HCT116 (cell line): ENCODE results near the gene CD300LB. TPM values are rescaled to one million over a fixed set of nuclear protein-coding genes. Genes with fewer than 3 reads are reported as not detected.

Experiments used
- ATAC-seq: fragments of 200-7000 bp; cut with Tn5 transposase; 2 replicates; pipeline ENCODE4 v1.9.1; 2020; ENCODE audit warnings: mild to moderate bottlenecking, moderate library complexity
- BruUV-seq: library from RNA; stranded (reverse); fragments of 400-500 nt; replicated peaks from 2 replicates; lab custom pipeline; 2021; lab: Mats Ljungman, UMichigan
- CTCF ChIA-PET: fragments of 300-600 bp; sonication (Branson Sonifier 250); formaldehyde crosslinking; loops from one replicate; lab custom pipeline; 2021; ENCODE audit warnings: antibody characterized with exemption; lab: Charles Lee
- POLR2A ChIA-PET: fragments of 300-600, 350-600 bp; sonication (Branson Sonifier 250); formaldehyde crosslinking; loops from one replicate; lab custom pipeline; 2021; ENCODE audit warnings: antibody characterized with exemption; lab: Charles Lee
- RAD21 ChIA-PET, 2 experiments: fragments of 300-600 bp; sonication (Branson Sonifier 250); formaldehyde crosslinking; loops; one replicate each; lab custom pipeline; 2023; ENCODE audit warnings: low total read pairs in 2 of 2; ENCODE audit not compliant: uncharacterized antibody in 2 of 2, unreplicated experiment in 2 of 2, low non-redundant PET in 1 of 2; lab: Charles Lee
- DNase-seq: peaks from one replicate; pipeline ENCODE4 v3.0.0-alpha.2; 2010; ENCODE audit warnings: low read depth, low spot score
- H2AFZ ChIP-seq: fragments of 200-600 bp; shearing (Covaris generic), sonication (generic); 2 replicates; pipeline ENCODE4 v1.6.1; 2017; ENCODE audit warnings: low read depth, mixed run types, mixed read lengths, antibody characterized with exemption, low read length; ENCODE audit not compliant: poor library complexity, severe bottlenecking
- H3K27ac ChIP-seq: 2 replicates; pipeline ENCODE4 v1.5.1; 2012; ENCODE audit warnings: low read depth, low read length
- H3K27me3 ChIP-seq: fragments of 200-600 bp; sonication (generic); 2 replicates; pipeline ENCODE4 v1.6.1; 2016; ENCODE audit warnings: mixed run types, low read length, mixed read lengths; ENCODE audit not compliant: insufficient read depth
- H3K36me3 ChIP-seq, 2 experiments: fragments of 200-500 bp in 1 of 2; fragments of 200-600 bp in 1 of 2; sonication (Bioruptor generic) in 1 of 2; sonication (generic) in 1 of 2; 2 replicates each; pipeline versions ENCODE4 v1.5.1 to v1.6.1; 2014 to 2016; ENCODE audit warnings: low read length in 2 of 2, inconsistent platforms in 1 of 2, mixed read lengths in 1 of 2, mixed run types in 1 of 2; ENCODE audit not compliant: insufficient read depth in 2 of 2, control insufficient read depth in 1 of 2
- H3K4me1 ChIP-seq, 2 experiments: fragments of 200-600 bp in 1 of 2; sonication (generic) in 1 of 2; 2 replicates each; pipeline versions ENCODE4 v1.5.1 to v1.6.1; 2012 to 2017; ENCODE audit warnings: low read length in 2 of 2, inconsistent platforms in 1 of 2, mild to moderate bottlenecking in 1 of 2, mixed read lengths in 1 of 2, mixed run types in 1 of 2, moderate library complexity in 1 of 2; ENCODE audit not compliant: insufficient read depth in 2 of 2, control insufficient read depth in 1 of 2
- H3K4me2 ChIP-seq: fragments of 200-600 bp; sonication (generic); 2 replicates; pipeline ENCODE4 v1.6.1; 2017; ENCODE audit warnings: mixed run types, low read length, mixed read lengths
- H3K4me3 ChIP-seq, 2 experiments: fragments of 200-600 bp in 1 of 2; sonication (generic) in 1 of 2; replicated peaks in 1 of 2; 2 replicates each; pipeline ENCODE4 v1.5.1; 2011 to 2016; ENCODE audit warnings: low read length in 2 of 2, control low read depth in 1 of 2, low read depth in 1 of 2, mild to moderate bottlenecking in 1 of 2, mixed read lengths in 1 of 2, mixed run types in 1 of 2
- H3K79me2 ChIP-seq: fragments of 200-600 bp; sonication (generic); 2 replicates; pipeline ENCODE4 v1.6.1; 2017; ENCODE audit warnings: mild to moderate bottlenecking, mixed run types, low read length, moderate library complexity, mixed read lengths; ENCODE audit not compliant: insufficient read depth
- H3K9ac ChIP-seq: fragments of 200-600 bp; sonication (generic); 2 replicates; pipeline ENCODE4 v1.6.1; 2016; ENCODE audit warnings: low read length, mixed read lengths
- H3K9me2 ChIP-seq: fragments of 200-600 bp; sonication (generic), shearing (Covaris generic); 2 replicates; pipeline ENCODE4 v1.6.1; 2017; ENCODE audit warnings: mixed run types, mild to moderate bottlenecking, moderate library complexity; ENCODE audit not compliant: insufficient read depth
- H3K9me3 ChIP-seq, 2 experiments: fragments of 200-500 bp in 1 of 2; fragments of 200-600 bp in 1 of 2; sonication (Bioruptor generic) in 1 of 2; sonication (generic) in 1 of 2; 2 replicates each; pipeline ENCODE4 v1.6.1; 2014 to 2017; ENCODE audit warnings: low read length in 2 of 2, mixed read lengths in 2 of 2, inconsistent platforms in 1 of 2, low read depth in 1 of 2, mild to moderate bottlenecking in 1 of 2, mixed run types in 1 of 2, moderate library complexity in 1 of 2; ENCODE audit not compliant: control insufficient read depth in 1 of 2, insufficient read depth in 1 of 2
- H4K20me1 ChIP-seq: fragments of 200-600 bp; sonication (generic), shearing (Covaris generic); 2 replicates; pipeline ENCODE4 v1.6.1; 2017; ENCODE audit warnings: mixed run types, mild to moderate bottlenecking, moderate library complexity; ENCODE audit not compliant: insufficient read depth
- ATF3 ChIP-seq: IDR thresholded peaks from 2 replicates; pipeline ENCODE4 v1.6.1; 2012
- CBX3 ChIP-seq: IDR thresholded peaks from 2 replicates; pipeline ENCODE4 v1.6.1; 2012; ENCODE audit warnings: low read depth
- CEBPB ChIP-seq: IDR thresholded peaks from 2 replicates; pipeline ENCODE4 v1.6.1; 2012; ENCODE audit warnings: low read depth
- CTCF ChIP-seq, 3 experiments: fragments of 200-600 bp in 1 of 3; sonication (generic) in 1 of 3; IDR thresholded peaks in 2 of 3; conservative IDR thresholded peaks in 1 of 3; 2 replicates each; pipeline ENCODE4 v1.5.1; 2012 to 2017; ENCODE audit warnings: low read depth in 2 of 3, low read length in 2 of 3, antibody characterized with exemption in 1 of 3, borderline replicate concordance in 1 of 3, control low read depth in 1 of 3, mild to moderate bottlenecking in 1 of 3, mixed read lengths in 1 of 3, mixed run types in 1 of 3, moderate library complexity in 1 of 3; ENCODE audit not compliant: insufficient read depth in 1 of 3
- EGR1 ChIP-seq: IDR thresholded peaks from 2 replicates; pipeline ENCODE4 v1.6.1; 2012; ENCODE audit warnings: low read depth
- ELF1 ChIP-seq: IDR thresholded peaks from 2 replicates; pipeline ENCODE4 v1.6.1; 2012; ENCODE audit warnings: low read depth, borderline replicate concordance
- EZH2 ChIP-seq: fragments of 200-600 bp; sonication (generic); IDR thresholded peaks from 2 replicates; pipeline ENCODE4 v1.6.1; 2017; ENCODE audit warnings: antibody characterized with exemption, mixed run types
- FOSL1 ChIP-seq: IDR thresholded peaks from 2 replicates; pipeline ENCODE4 v1.6.1; 2012; ENCODE audit warnings: low read depth
- JUND ChIP-seq: IDR thresholded peaks from 2 replicates; pipeline ENCODE4 v1.6.1; 2012
- POLR2AphosphoS5 ChIP-seq: IDR thresholded peaks from 2 replicates; pipeline ENCODE4 v1.6.1; 2011; ENCODE audit warnings: mild to moderate bottlenecking, low read depth, low read length, moderate library complexity
- RAD21 ChIP-seq: IDR thresholded peaks from 2 replicates; pipeline ENCODE4 v1.6.1; 2012; ENCODE audit warnings: low read depth, mild to moderate bottlenecking
- REST ChIP-seq: IDR thresholded peaks from 2 replicates; pipeline ENCODE4 v1.6.1; 2012; ENCODE audit warnings: low read depth
- SIN3A ChIP-seq: IDR thresholded peaks from 2 replicates; pipeline ENCODE4 v1.6.1; 2012; ENCODE audit warnings: low read depth
- SP1 ChIP-seq: IDR thresholded peaks from 2 replicates; pipeline ENCODE4 v1.6.1; 2012; ENCODE audit warnings: low read depth
- SRF ChIP-seq: IDR thresholded peaks from 2 replicates; pipeline ENCODE4 v1.6.1; 2012; ENCODE audit warnings: low read depth
- TCF7L2 ChIP-seq: IDR thresholded peaks from 2 replicates; pipeline ENCODE4 v1.7.0; 2011; ENCODE audit warnings: borderline replicate concordance, inconsistent platforms; ENCODE audit not compliant: insufficient read depth, insufficient read length; ENCODE audit errors: extremely low read depth
- YY1 ChIP-seq: IDR thresholded peaks from 2 replicates; pipeline ENCODE4 v1.6.1; 2011; ENCODE audit warnings: low read length, low read depth, moderate library complexity, mild to moderate bottlenecking; ENCODE audit not compliant: insufficient replicate concordance; ENCODE audit errors: extremely low read depth
- ZNF274 ChIP-seq: fragments of 200-500 bp; sonication (Bioruptor generic); IDR thresholded peaks from 2 replicates; pipeline ENCODE4 v1.6.1; 2014; ENCODE audit warnings: mild to moderate bottlenecking, low read depth, low read length, inconsistent platforms
- intact Hi-C: fragments of 100-400 bp; cut with micrococcal nuclease; formaldehyde crosslinking; loops from 2 replicates; pipeline ENCODE4 v1.10.0; 2022
- total RNA-seq: library from RNA; stranded (reverse); gene quantifications from one replicate; pipeline ENCODE4 v1.2.1, GENCODE V29; 2021; ENCODE audit not compliant: unreplicated experiment

Gene CD300LB
- total RNA-seq, 1 experiment from 2014 or later, result not detected

GRCh38 chr17:74555427-74555940, 24.2 kb upstream of the CD300LB start:
- BruUV-seq, result no TSS peak
- ChIA-PET POLR2A (no interaction called here), CTCF (interaction anchor here (3.7 kb wide), 1 partner anchor 11 kb away, joined by 19 read pairs; the partner anchor contains the start of gene CD300H)
- H3K4me1 ChIP-seq, result no peaks in the 10 kb centered on the region
- no peak overlapping the region for H3K4me3 ChIP-seq
- no peak overlapping the region for H3K4me2 ChIP-seq
- H2AFZ ChIP-seq, result no peak overlapping the region
- no peak overlapping the region for H3K27ac ChIP-seq
- peaks cover 41% of the 10 kb centered on the region for H3K27me3 ChIP-seq
- no peaks in the 10 kb centered on the region for H3K36me3 ChIP-seq
- H3K9ac ChIP-seq, result no peak overlapping the region
- no peaks in the 10 kb centered on the region for H3K9me3 ChIP-seq
- no peaks in the 10 kb centered on the region for H4K20me1 ChIP-seq
- intact Hi-C loops, result no loop called here
- no peak for DNase-seq
- TF ChIP-seq CBX3 (no peak), FOSL1 (no peak), ATF3 (no peak), ELF1 (no peak), EZH2 (no peak), RAD21 (no peak), REST (no peak), TCF7L2 (no peak), JUND (no peak), CEBPB (no peak), SIN3A (no peak), ZNF274 (no peak), SP1 (no peak), SRF (no peak), POLR2AphosphoS5 (no peak), CTCF (IDR thresholded peaks at IDR 0.05 in 2 of 3, conservative IDR thresholded peaks at IDR 0.05 in 1 of 3; ENCODE audit: borderline replicate concordance in 1 of 3, insufficient read depth in 1 of 3, low read depth in 2 of 3, low read length in 2 of 3) (no peak), YY1 (no peak), EGR1 (no peak)
- TF ChIP-seq, all 23 proteins: peak for 0
- Histone ChIP-seq H3K9me2 (no peaks in the 10 kb centered on the region), H3K79me2 (no peaks in the 10 kb centered on the region)
- no peak for ATAC-seq
- RAD21 ChIA-PET, result no interaction called here
